Measurements from ENCODE around the gene NOXA1.
"Not testable (repeated sequence)": the region's sequence is repeated elsewhere in the genome, so short reads cannot be mapped to it uniquely, and the experiment has no call there.

NOXA1 gene

GRCh38 chr9:137404961-137405567 lies 18.1 kb upstream of the NOXA1 start:
- DNase-seq (ENCODE audit: low read depth in 2 of 3, low spot score in 1 of 3) = no peak

- DNase-seq (ENCODE audit: low read depth in 2 of 3, low spot score in 1 of 3) = no peak
These were observed 17.5 kb upstream of the NOXA1 start for GRCh38 chr9:137405677-137406081.

DNA sequence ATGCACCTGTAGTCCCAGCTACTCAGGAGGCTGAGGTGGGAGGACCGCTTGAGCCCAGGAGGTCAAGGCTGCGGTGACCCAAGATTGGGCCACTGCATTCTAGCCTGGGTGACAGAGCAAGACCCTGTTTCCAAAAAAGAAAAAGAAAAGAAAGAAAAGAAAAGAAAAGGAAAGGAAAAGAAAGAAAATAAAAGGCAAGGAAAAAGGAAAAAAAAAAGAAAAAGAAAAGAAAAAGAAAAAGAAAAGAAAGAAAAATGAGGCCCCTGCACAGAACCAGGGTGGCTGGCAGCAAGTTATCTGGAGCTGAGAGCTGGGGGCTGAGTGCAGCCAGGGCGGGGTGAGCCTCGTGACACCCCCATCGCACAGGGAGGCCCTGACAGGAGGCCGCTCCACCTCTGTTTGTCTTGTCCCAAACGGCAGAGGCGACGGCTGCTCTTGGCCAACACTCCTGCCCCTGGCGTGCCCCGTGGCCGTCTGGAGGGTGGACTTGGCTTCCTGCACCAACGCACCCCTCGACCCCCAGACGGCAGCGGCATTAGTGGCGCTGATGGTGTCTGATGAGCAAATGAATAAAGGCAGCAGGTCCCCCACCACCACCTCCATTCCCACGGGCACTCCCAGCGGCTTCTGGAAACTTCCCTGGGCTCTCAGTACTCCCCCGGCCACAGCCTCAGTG lies 17.0 kb upstream of the NOXA1 start:
- no peak for DNase-seq (ENCODE audit: low read depth in 2 of 3, low spot score in 1 of 3)

- peak; percentile 42 to 62 (median 60) for DNase-seq (ENCODE audit: low read depth in 2 of 3, low spot score in 1 of 3)
These were observed 16.2 kb upstream of the NOXA1 start for GRCh38 chr9:137406876-137407589.

DNA sequence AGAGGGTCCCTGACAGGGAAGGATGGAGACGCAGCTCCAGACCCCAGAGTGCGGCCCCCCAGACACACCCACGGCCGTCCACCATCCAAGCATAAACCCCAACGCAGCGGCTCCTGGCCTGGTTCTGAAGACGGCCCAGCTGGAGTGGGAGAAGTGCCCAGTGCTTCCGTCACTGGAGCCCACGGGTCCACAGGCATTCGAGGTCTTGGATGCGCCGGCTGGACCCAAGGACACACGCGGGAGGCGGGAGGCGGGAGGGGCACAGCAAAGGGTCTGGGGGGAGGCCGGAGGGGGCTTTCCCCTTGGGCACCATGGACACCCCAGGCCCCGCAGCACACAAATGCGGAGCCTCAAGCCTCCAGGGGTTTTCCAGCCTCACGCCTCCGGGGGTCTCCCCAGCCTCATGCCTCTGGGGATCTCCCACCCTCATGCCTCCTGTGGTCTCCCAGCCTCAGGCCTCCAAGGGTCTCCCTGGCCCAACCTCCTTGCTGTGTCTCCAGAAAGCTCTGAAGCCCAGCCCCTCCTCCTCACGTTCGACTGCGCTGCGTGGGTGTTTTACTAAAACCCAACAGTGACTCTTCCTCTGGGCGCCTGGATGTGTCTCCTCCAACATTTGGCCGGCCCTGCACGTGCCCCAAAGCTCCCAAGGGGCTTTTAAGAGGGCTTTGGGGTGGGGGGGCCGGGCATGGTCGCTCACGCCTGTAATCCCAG lies 15.4 kb upstream of the NOXA1 start:
- no peak for DNase-seq (ENCODE audit: low read depth in 2 of 3, low spot score in 1 of 3)

DNA sequence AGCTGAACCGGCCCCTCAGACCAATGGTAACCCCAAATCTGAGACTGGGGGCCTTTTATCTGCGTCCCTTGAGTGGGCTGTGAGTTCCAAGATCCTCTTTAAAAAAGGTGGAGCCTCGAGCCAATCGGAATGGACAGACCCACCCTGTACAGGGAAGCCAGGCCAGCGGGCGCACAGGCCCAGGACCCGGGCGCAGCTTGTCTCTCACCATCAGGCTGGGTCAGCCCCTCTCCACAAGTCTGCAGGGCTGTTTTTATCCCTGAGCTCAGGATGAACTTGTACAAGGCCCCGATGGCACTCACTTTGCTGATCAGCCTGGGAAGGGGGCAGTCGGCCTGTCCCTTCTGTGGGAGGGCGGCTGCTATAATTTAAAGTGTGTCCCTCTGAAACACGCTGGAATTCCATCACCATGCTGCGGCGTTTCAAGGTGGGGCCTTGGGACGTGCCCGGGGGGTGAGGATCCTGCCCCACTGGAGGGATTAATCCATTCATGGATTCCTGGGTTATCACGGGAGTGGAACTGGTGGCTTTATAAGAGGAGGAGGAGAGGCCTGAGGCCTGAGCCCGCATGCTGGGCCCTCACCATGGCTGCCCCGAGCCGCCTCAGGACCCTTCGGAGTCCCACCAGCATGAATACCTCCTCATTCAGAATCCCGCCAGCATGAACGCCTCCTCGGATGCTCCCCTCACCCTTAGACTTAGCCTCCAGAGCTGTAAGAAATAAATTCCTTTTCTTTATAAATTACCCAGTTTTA lies 14.4 kb upstream of the NOXA1 start:
- no peak for DNase-seq (ENCODE audit: low read depth in 2 of 3, low spot score in 1 of 3)

- no peak for DNase-seq (ENCODE audit: low read depth in 2 of 3, low spot score in 1 of 3)
These were observed 13.7 kb upstream of the NOXA1 start for GRCh38 chr9:137409515-137409914.

GRCh38 chr9:137410236-137410890 lies 12.8 kb upstream of the NOXA1 start:
- DNase-seq (ENCODE audit: low read depth in 2 of 3, low spot score in 1 of 3) = not testable (repeated sequence)

DNA sequence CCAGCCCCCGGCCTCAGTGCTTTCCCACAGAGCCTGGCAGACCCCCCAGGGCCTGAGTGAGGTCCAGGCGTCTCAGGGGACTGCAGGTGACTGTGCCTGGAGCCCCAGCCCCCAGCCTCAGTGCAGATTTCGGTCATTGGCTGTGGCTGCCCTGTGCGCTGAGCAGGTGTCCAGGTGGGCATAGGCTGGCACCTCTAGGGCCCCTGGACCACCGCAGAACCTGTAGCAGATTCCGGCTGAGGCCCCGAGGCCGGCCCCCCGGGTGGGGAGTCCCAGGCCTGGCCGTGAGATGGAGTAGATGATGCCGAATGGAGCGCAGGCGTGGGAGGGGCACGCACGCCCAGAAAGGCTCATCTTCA lies 12.3 kb upstream of the NOXA1 start:
- DNase-seq (ENCODE audit: low read depth in 2 of 3, low spot score in 1 of 3) = no peak

GRCh38 chr9:137411260-137411644 lies 11.9 kb upstream of the NOXA1 start:
- no peak for DNase-seq (ENCODE audit: low read depth in 2 of 3, low spot score in 1 of 3)

- DNase-seq (ENCODE audit: low read depth in 2 of 3, low spot score in 1 of 3) = peak in 2 of 3 donors; percentile 35 to 37
These were observed 11.4 kb upstream of the NOXA1 start for GRCh38 chr9:137411645-137412380.

DNA sequence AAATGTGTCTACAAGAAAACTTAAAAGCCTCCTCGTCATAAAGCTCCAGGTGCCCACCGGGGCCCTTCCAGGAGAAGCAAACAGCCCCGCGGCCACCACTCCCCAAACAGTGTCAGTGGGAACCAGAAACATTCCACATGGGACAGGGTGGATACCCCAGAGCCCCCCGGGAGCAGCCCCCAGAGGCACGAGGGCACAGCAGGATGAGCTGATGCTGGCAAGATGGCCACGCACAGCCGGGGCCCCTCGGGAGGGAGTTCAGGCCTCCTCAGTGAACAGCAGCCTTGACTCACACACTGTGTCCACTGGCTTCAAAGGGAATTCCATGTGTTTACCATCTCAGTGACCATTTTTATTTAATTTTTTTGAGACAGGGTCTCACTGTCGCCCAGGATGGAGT lies 10.8 kb upstream of the NOXA1 start:
- DNase-seq (ENCODE audit: low read depth in 2 of 3, low spot score in 1 of 3) = no peak

- DNase-seq (ENCODE audit: low read depth in 2 of 3, low spot score in 1 of 3) = no peak
These were observed 7.7 kb upstream of the NOXA1 start for GRCh38 chr9:137415451-137415850.

DNA sequence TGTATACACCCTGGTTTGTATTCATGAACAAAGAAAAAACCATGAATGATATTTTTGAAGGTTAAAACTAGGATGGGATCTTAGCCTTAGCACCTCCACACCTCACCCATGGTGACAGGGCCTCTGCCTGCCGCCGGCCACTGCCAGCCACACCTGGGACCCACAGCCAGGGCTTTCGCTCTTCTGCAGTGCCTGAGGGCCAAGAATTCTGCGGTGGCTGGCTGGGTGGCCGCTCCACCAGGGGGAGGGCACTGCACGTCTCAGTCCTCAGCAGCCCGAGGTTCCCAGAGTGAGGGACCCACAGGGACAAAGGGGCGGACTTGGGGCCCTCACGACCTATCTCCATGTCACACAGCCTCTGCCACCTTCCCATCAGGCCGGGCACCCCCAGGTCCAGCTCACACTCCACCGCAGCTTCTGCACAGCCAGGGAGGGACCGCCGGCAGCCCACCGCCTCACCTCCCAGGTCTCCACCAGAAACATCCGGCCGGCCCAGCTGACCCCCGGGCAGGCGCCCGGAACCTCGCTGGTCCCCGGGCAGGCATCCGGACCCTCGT lies 7.1 kb upstream of the NOXA1 start:
- no peak for DNase-seq (ENCODE audit: low read depth in 2 of 3, low spot score in 1 of 3)

DNA sequence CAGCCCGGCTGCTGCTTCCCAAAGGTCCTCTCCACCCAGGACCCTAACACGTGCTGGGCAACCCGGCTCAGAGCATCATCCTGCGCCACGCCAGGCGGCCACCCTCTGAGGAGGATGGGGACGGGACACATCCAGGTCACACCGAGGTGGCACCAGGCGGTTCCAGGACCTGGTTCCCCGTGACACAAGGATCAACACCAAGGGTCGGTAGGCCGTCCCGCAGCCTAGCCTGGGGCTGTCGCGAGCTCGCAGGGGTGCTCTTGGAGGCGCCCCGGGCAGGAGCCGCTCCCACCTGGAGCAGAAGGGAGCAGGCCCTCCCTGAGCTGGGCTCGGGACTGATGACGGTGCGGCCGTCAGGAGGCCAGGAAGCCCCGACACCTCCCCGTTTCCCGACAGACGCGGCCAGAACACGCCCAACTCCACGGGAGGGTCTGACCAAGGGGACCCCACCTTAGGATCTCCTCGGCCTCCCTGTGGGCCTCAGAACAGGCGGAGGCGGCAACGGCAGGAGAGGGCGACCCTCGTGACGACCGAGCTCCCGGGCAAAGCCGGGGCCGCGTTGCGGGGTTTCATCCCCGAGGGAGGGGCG lies 6.5 kb upstream of the NOXA1 start:
- no peak for DNase-seq (ENCODE audit: low read depth in 2 of 3, low spot score in 1 of 3)

DNA sequence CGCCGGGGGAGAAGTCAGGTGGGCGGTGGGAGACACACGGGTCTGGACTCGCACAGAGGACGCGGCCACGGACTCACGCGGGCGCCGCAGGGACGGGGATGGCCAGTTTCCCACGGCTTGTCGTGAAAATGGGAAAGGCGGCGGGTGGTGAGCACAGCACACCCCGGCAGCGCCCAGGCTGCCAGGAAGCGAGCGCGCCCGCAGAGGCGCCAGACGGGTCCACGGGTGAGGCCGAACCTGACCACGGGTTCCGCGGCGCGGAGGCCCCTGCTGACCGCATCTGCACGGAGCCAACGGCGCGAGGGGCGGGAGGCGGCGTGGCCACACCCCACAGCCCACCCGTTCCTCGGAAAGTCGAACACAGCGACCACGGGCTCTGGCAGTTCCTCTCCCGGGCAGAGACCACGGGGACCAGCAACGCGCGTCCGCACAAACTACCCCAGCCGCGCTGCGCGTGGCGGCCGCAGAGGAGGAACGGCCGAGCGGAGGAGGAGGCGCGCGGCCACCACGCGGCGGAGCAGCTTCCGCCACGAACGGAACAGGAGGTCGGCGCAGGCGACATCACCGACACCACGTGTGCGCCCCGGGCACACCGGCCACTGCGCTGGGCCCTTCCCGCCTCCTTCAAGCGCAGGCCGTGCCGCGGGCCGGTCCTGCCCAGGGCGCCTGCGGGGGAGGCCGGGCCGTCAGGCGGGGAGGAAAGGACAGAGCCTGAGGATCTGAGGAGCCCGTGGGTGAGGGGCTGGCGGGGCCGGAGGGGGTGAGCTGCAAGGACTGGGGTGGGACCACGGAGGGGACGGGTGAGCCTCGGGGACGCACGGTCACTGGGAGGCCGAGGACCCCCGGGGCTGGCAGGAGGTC lies 5.8 kb upstream of the NOXA1 start:
- no peak for DNase-seq (ENCODE audit: low read depth in 2 of 3, low spot score in 1 of 3)

GRCh38 chr9:137421838-137422603 lies 1.2 kb upstream of the NOXA1 start:
- DNase-seq (ENCODE audit: low read depth in 2 of 3, low spot score in 1 of 3) = no peak

All from stimulated activated CD4-positive, alpha-beta T cell treated with anti-CD3 and anti-CD28 coated beads, Interleukin-12 subunit alpha, Interleukin-12 subunit beta, amount 100 ng/mL, for 48 hours (primary cell).